ENCODE results near the gene PTN.
"Not testable (repeated sequence)": the region's sequence is repeated elsewhere in the genome, so short reads cannot be mapped to it uniquely, and the experiment has no call there.

The PTN gene

GRCh38 chr7:137268001-137268865 is 75.3 kb downstream of the PTN start:
- DNase-seq (ENCODE audit: low read depth in 4 of 4, low spot score in 1 of 4) = not testable (repeated sequence)

GRCh38 chr7:137266764-137267163 is 76.8 kb downstream of the PTN start:
- DNase-seq (ENCODE audit: low read depth in 4 of 4, low spot score in 1 of 4) = no peak

- not testable (repeated sequence) for DNase-seq (ENCODE audit: low read depth in 4 of 4, low spot score in 1 of 4)
Observed at GRCh38 chr7:137265480-137265879, 78.1 kb downstream of the PTN start.

- DNase-seq (ENCODE audit: low read depth in 4 of 4, low spot score in 1 of 4) = no peak
Observed at GRCh38 chr7:137262599-137262998, 80.9 kb downstream of the PTN start.

- no peak for DNase-seq (ENCODE audit: low read depth in 4 of 4, low spot score in 1 of 4)
Observed at GRCh38 chr7:137258552-137258951, 85.0 kb downstream of the PTN start.

GRCh38 chr7:137254766-137255165 is 88.8 kb downstream of the PTN start:
- DNase-seq (ENCODE audit: low read depth in 4 of 4, low spot score in 1 of 4) = no peak

GRCh38 chr7:137245890-137246289 is 97.6 kb downstream of the PTN start:
- DNase-seq (ENCODE audit: low read depth in 4 of 4, low spot score in 1 of 4) = no peak

- no peak for DNase-seq (ENCODE audit: low read depth in 4 of 4, low spot score in 1 of 4)
Observed at GRCh38 chr7:137245186-137245585, 98.3 kb downstream of the PTN start.

GRCh38 chr7:137243741-137244140 is 99.8 kb downstream of the PTN start:
- DNase-seq (ENCODE audit: low read depth in 4 of 4, low spot score in 1 of 4) = no peak

- DNase-seq (ENCODE audit: low read depth in 4 of 4, low spot score in 1 of 4) = no peak
Observed at GRCh38 chr7:137242616-137243015, 100.9 kb downstream of the PTN start.

- DNase-seq (ENCODE audit: low read depth in 4 of 4, low spot score in 1 of 4) = no peak
Observed at GRCh38 chr7:137241655-137242360, 101.7 kb downstream of the PTN start.

- not testable (repeated sequence) for DNase-seq (ENCODE audit: low read depth in 4 of 4, low spot score in 1 of 4)
Observed at GRCh38 chr7:137239186-137239585, 104.3 kb downstream of the PTN start.

GRCh38 chr7:137235434-137235833 is 108.1 kb downstream of the PTN start:
- DNase-seq (ENCODE audit: low read depth in 4 of 4, low spot score in 1 of 4) = no peak

- no peak for DNase-seq (ENCODE audit: low read depth in 4 of 4, low spot score in 1 of 4)
Observed at GRCh38 chr7:137231167-137231566, 112.4 kb downstream of the PTN start.

GRCh38 chr7:137221467-137221866 is 122.1 kb downstream of the PTN start:
- no peak for DNase-seq (ENCODE audit: low read depth in 4 of 4, low spot score in 1 of 4)

- no peak for DNase-seq (ENCODE audit: low read depth in 4 of 4, low spot score in 1 of 4)
Observed at GRCh38 chr7:137213744-137214143, 129.8 kb downstream of the PTN start.

- DNase-seq (ENCODE audit: low read depth in 4 of 4, low spot score in 1 of 4) = no peak
Observed at GRCh38 chr7:137209151-137209817, 134.2 kb downstream of the PTN start.

GRCh38 chr7:137206770-137207169 is 136.8 kb downstream of the PTN start:
- DNase-seq (ENCODE audit: low read depth in 4 of 4, low spot score in 1 of 4) = no peak

- DNase-seq (ENCODE audit: low read depth in 4 of 4, low spot score in 1 of 4) = no peak
Observed at GRCh38 chr7:137204246-137204645, 139.3 kb downstream of the PTN start.

- DNase-seq (ENCODE audit: low read depth in 4 of 4, low spot score in 1 of 4) = no peak
Observed at GRCh38 chr7:137203351-137203750, 140.2 kb downstream of the PTN start.

GRCh38 chr7:137196648-137197047 is 146.9 kb downstream of the PTN start:
- no peak for DNase-seq (ENCODE audit: low read depth in 4 of 4, low spot score in 1 of 4)

- DNase-seq (ENCODE audit: low read depth in 4 of 4, low spot score in 1 of 4) = no peak
Observed at GRCh38 chr7:137195996-137196395, 147.5 kb downstream of the PTN start.
